Common myeloid progenitor, CD34-positive (primary cell): ENCODE measurements around the gene TIAM2.

ENCODE experiments used
- CTCF ChIA-PET: fragments of 350-600 bp; sonication (Branson Sonifier 250); formaldehyde crosslinking; loops from one replicate; lab custom pipeline; 2021; ENCODE audit warnings: antibody characterized with exemption; lab: Charles Lee
- POLR2A ChIA-PET: fragments of 350-600 bp; sonication (Branson Sonifier 250); formaldehyde crosslinking; loops from one replicate; lab custom pipeline; 2021; ENCODE audit warnings: antibody characterized with exemption; lab: Charles Lee
- DNase-seq, 3 donors: peaks; one replicate each; pipeline versions ENCODE4 v3.0.0 to v3.0.0-alpha.2; 2013
- H3K27ac ChIP-seq, 2 experiments: 1 replicate in 1 of 2; 2 replicates in 1 of 2; pipeline ENCODE4 v1.7.0; 2013; ENCODE audit warnings: inconsistent platforms in 2 of 2, low read length in 2 of 2, mild to moderate bottlenecking in 2 of 2, low read depth in 1 of 2, moderate library complexity in 1 of 2; ENCODE audit not compliant: severe bottlenecking in 2 of 2, insufficient read depth in 1 of 2, poor library complexity in 1 of 2
- H3K27me3 ChIP-seq, 5 experiments: replicated peaks in 2 of 5; 1 replicate in 3 of 5; 2 replicates in 2 of 5; pipeline versions ENCODE4 v1.6.1 to v1.7.0; 2013; ENCODE audit warnings: low read length in 4 of 5, mild to moderate bottlenecking in 2 of 5, moderate library complexity in 2 of 5, inconsistent platforms in 1 of 5; ENCODE audit not compliant: insufficient read depth in 5 of 5, control insufficient read depth in 4 of 5
- H3K36me3 ChIP-seq, 4 experiments: 1 replicate in 2 of 4; 2 replicates in 2 of 4; pipeline versions ENCODE4 v1.6.1 to v1.7.0; 2013; ENCODE audit warnings: low read length in 3 of 4, control low read depth in 1 of 4, mild to moderate bottlenecking in 1 of 4; ENCODE audit not compliant: control insufficient read depth in 4 of 4, insufficient read depth in 4 of 4
- H3K4me1 ChIP-seq, 4 experiments: 1 replicate in 3 of 4; 2 replicates in 1 of 4; pipeline versions ENCODE4 v1.6.1 to v1.7.1; 2013; ENCODE audit warnings: low read length in 3 of 4, mild to moderate bottlenecking in 3 of 4, control low read depth in 1 of 4, inconsistent platforms in 1 of 4, moderate library complexity in 1 of 4; ENCODE audit not compliant: control insufficient read depth in 4 of 4, insufficient read depth in 4 of 4; ENCODE audit errors: control extremely low read depth in 1 of 4
- H3K4me3 ChIP-seq, 7 experiments: 1 replicate in 4 of 7; 2 replicates in 3 of 7; pipeline versions ENCODE4 v1.5.1 to v1.7.0; 2013; ENCODE audit warnings: mild to moderate bottlenecking in 7 of 7, low read length in 6 of 7, moderate library complexity in 6 of 7, inconsistent platforms in 2 of 7, low read depth in 2 of 7, control low read depth in 1 of 7; ENCODE audit not compliant: insufficient read depth in 4 of 7, control insufficient read depth in 1 of 7; ENCODE audit errors: extremely low read depth in 1 of 7
- H3K9me3 ChIP-seq, 5 experiments: 1 replicate in 4 of 5; 2 replicates in 1 of 5; pipeline versions ENCODE4 v1.6.1 to v1.7.1; 2013; ENCODE audit warnings: low read length in 4 of 5, mild to moderate bottlenecking in 2 of 5, inconsistent platforms in 1 of 5, low read depth in 1 of 5, moderate library complexity in 1 of 5; ENCODE audit not compliant: control insufficient read depth in 4 of 5, insufficient read depth in 2 of 5; ENCODE audit errors: control extremely low read depth in 1 of 5
- WGBS: methylation state at CpG from one replicate; pipeline ENCODE4 v1.1.5; 2013; ENCODE audit not compliant: insufficient coverage; 5-methylcytosine and 5-hydroxymethylcytosine counted together

Gene TIAM2

GRCh38 chr6:155022721-155023120 is 27.6 kb downstream of the TIAM2 start:
- POLR2A ChIA-PET, result no interaction called here
- no peaks in the 10 kb centered on the region for H3K27me3 ChIP-seq
- CTCF ChIA-PET, result no interaction called here
- no peak for DNase-seq
- WGBS, result 96% methylated on average over 7 of the region's 7 CpGs
- no peak overlapping the region for H3K27ac ChIP-seq
- no peaks in the 10 kb centered on the region for H3K4me1 ChIP-seq
- H3K36me3 ChIP-seq, result no peaks in the 10 kb centered on the region
- H3K9me3 ChIP-seq, result no peaks in the 10 kb centered on the region
- H3K4me3 ChIP-seq, result no peak overlapping the region

- 96% methylated on average over 4 of the region's 7 CpGs for WGBS
- no peaks in the 10 kb centered on the region for H3K4me1 ChIP-seq
- no peaks in the 10 kb centered on the region for H3K27me3 ChIP-seq
- ChIA-PET CTCF (no interaction called here), POLR2A (no interaction called here)
- H3K4me3 ChIP-seq, result no peak overlapping the region
- DNase-seq, result no peak
- no peaks in the 10 kb centered on the region for H3K36me3 ChIP-seq
- no peak overlapping the region for H3K27ac ChIP-seq
- H3K9me3 ChIP-seq, result no peaks in the 10 kb centered on the region
These were observed 28.6 kb downstream of the TIAM2 start for GRCh38 chr6:155023717-155024116.

- ChIA-PET POLR2A (interaction anchor here (0.6 kb wide), 1 partner anchor 142 kb away, joined by 3 read pairs; no protein-coding TSS in a partner anchor), CTCF (no interaction called here)
- no peaks in the 10 kb centered on the region for H3K27me3 ChIP-seq
- WGBS, result no CpG with 5 or more reads among the region's 2 CpGs
- no peak overlapping the region for H3K4me3 ChIP-seq
- H3K9me3 ChIP-seq, result no peaks in the 10 kb centered on the region
- DNase-seq, result no peak
- H3K27ac ChIP-seq, result no peak overlapping the region
- no peaks in the 10 kb centered on the region for H3K4me1 ChIP-seq
- no peaks in the 10 kb centered on the region for H3K36me3 ChIP-seq
These were observed 29.4 kb downstream of the TIAM2 start for GRCh38 chr6:155024391-155025027.

GRCh38 chr6:155026022-155026705 is 31.0 kb downstream of the TIAM2 start:
- H3K4me3 ChIP-seq, result no peak overlapping the region
- no peaks in the 10 kb centered on the region for H3K27me3 ChIP-seq
- H3K27ac ChIP-seq, result no peak overlapping the region
- no peaks in the 10 kb centered on the region for H3K9me3 ChIP-seq
- no peaks in the 10 kb centered on the region for H3K4me1 ChIP-seq
- peak in 2 of 3 donors; percentile 2 to 5 for DNase-seq
- CTCF ChIA-PET, result no interaction called here
- POLR2A ChIA-PET, result interaction anchor here (0.5 kb wide), 1 partner anchor 1079 kb away, joined by 3 read pairs; no protein-coding TSS in a partner anchor
- H3K36me3 ChIP-seq, result no peaks in the 10 kb centered on the region
- 100% methylated on average over 1 of the region's 4 CpGs for WGBS

GRCh38 chr6:155026706-155027045 is 31.6 kb downstream of the TIAM2 start:
- no peak overlapping the region for H3K27ac ChIP-seq
- DNase-seq, result no peak
- no peaks in the 10 kb centered on the region for H3K36me3 ChIP-seq
- no peaks in the 10 kb centered on the region for H3K27me3 ChIP-seq
- no peaks in the 10 kb centered on the region for H3K4me1 ChIP-seq
- H3K9me3 ChIP-seq, result no peaks in the 10 kb centered on the region
- ChIA-PET CTCF (no interaction called here), POLR2A (interaction anchor here (0.5 kb wide), 1 partner anchor 1079 kb away, joined by 3 read pairs; no protein-coding TSS in a partner anchor)
- 100% methylated on average over 1 of the region's 4 CpGs for WGBS
- no peak overlapping the region for H3K4me3 ChIP-seq

GRCh38 chr6:155030148-155030720 is 35.1 kb downstream of the TIAM2 start:
- DNase-seq, result no peak
- Histone ChIP-seq H3K36me3 (no peaks in the 10 kb centered on the region), H3K4me1 (no peaks in the 10 kb centered on the region), H3K9me3 (no peaks in the 10 kb centered on the region), H3K4me3 (no peak overlapping the region), H3K27me3 (no peaks in the 10 kb centered on the region), H3K27ac (no peak overlapping the region)
- POLR2A ChIA-PET, result no interaction called here
- CTCF ChIA-PET, result no interaction called here
- 95% methylated on average over 6 of the region's 8 CpGs for whole genome bisulfite sequencing

GRCh38 chr6:155031091-155031490 is 36.0 kb downstream of the TIAM2 start:
- WGBS, result no CpG with 5 or more reads among the region's 1 CpG
- Histone ChIP-seq H3K9me3 (no peaks in the 10 kb centered on the region), H3K36me3 (no peaks in the 10 kb centered on the region), H3K4me1 (no peaks in the 10 kb centered on the region), H3K4me3 (no peak overlapping the region), H3K27ac (no peak overlapping the region), H3K27me3 (no peaks in the 10 kb centered on the region)
- ChIA-PET POLR2A (no interaction called here), CTCF (no interaction called here)
- no peak for DNase-seq
